Upper lobe of left lung (tissue), 4 donors: ENCODE results near the gene NUDCD3.

Experiments used
- CTCF ChIP-seq, 6 experiments: fragments of 450-650 bp in 4 of 6; fragments of 200-600 bp in 2 of 6; sonication (generic) in 2 of 6; IDR thresholded peaks; one replicate each; pipeline ENCODE4 v1.5.1; 2016 to 2019; ENCODE audit warnings: antibody characterized with exemption in 6 of 6
- EP300 ChIP-seq, 4 donors: sonication (generic); formaldehyde crosslinking; IDR thresholded peaks; one replicate each; pipeline ENCODE4 v1.5.1; 2017; ENCODE audit warnings: antibody characterized with exemption in 4 of 4, control low read depth in 2 of 4

- TF ChIP-seq CTCF (IDR thresholded peaks at IDR 0.05) = no peak
- no peak for TF ChIP-seq EP300 (IDR thresholded peaks at IDR 0.05)
Measured at GRCh38 chr7:44519546-44519945, 29.1 kb upstream of the NUDCD3 start.
